Liver (tissue), 9 donors: ENCODE results near the gene ABCC8. TPM values are rescaled to one million over a fixed set of nuclear protein-coding genes. Genes with fewer than 3 reads are reported as not detected.

Experiments
- DNase-seq: peaks from one replicate; pipeline ENCODE4 v3.0.0-alpha.2; 2017; ENCODE audit warnings: low spot score
- H3K27ac ChIP-seq, 2 donors: one replicate each; pipeline ENCODE4 v1.7.0; 2013; ENCODE audit warnings: inconsistent platforms in 2 of 2, low read length in 2 of 2, control low read depth in 1 of 2, low read depth in 1 of 2, mild to moderate bottlenecking in 1 of 2
- H3K27me3 ChIP-seq, 4 donors: one replicate each; pipeline versions ENCODE4 v1.6.1 to v1.7.0; 2013; ENCODE audit warnings: low read length in 3 of 4, inconsistent platforms in 1 of 4, mild to moderate bottlenecking in 1 of 4, moderate library complexity in 1 of 4; ENCODE audit not compliant: control insufficient read depth in 4 of 4, insufficient read depth in 4 of 4
- H3K36me3 ChIP-seq, 4 donors: one replicate each; pipeline versions ENCODE4 v1.6.1 to v1.7.0; 2013; ENCODE audit warnings: low read length in 3 of 4, mild to moderate bottlenecking in 3 of 4, low read depth in 1 of 4, moderate library complexity in 1 of 4; ENCODE audit not compliant: control insufficient read depth in 4 of 4, insufficient read depth in 3 of 4
- H3K4me1 ChIP-seq, 4 donors: one replicate each; pipeline versions ENCODE4 v1.6.1 to v1.7.0; 2013; ENCODE audit warnings: low read length in 3 of 4, mild to moderate bottlenecking in 3 of 4, moderate library complexity in 1 of 4; ENCODE audit not compliant: control insufficient read depth in 4 of 4, insufficient read depth in 4 of 4
- H3K4me3 ChIP-seq, 3 donors: one replicate each; pipeline versions ENCODE4 v1.6.1 to v1.7.0; 2013; ENCODE audit warnings: low read length in 3 of 3, control low read depth in 1 of 3, low read depth in 1 of 3, mild to moderate bottlenecking in 1 of 3
- H3K9ac ChIP-seq, 2 donors: one replicate each; pipeline ENCODE4 v1.7.0; 2013; ENCODE audit warnings: low read length in 2 of 2, mild to moderate bottlenecking in 2 of 2, moderate library complexity in 2 of 2, control low read depth in 1 of 2, low read depth in 1 of 2
- H3K9me3 ChIP-seq, 4 donors: one replicate each; pipeline versions ENCODE4 v1.6.1 to v1.7.0; 2013; ENCODE audit warnings: low read length in 3 of 4; ENCODE audit not compliant: control insufficient read depth in 4 of 4
- ATF3 ChIP-seq: IDR thresholded peaks from 2 replicates; pipeline ENCODE4 v1.6.1; 2016; ENCODE audit warnings: antibody characterized with exemption
- EGR1 ChIP-seq, 2 donors: IDR thresholded peaks; 2 replicates each; pipeline ENCODE4 v1.6.1; 2016 to 2018; ENCODE audit warnings: antibody characterized with exemption in 2 of 2, low read depth in 2 of 2
- FOXA1 ChIP-seq: IDR thresholded peaks from 2 replicates; pipeline ENCODE4 v1.6.1; 2016; ENCODE audit warnings: antibody characterized with exemption
- GABPA ChIP-seq, 2 donors: IDR thresholded peaks in 1 of 2; conservative IDR thresholded peaks in 1 of 2; 2 replicates each; pipeline ENCODE4 v1.6.1; 2016; ENCODE audit warnings: antibody characterized with exemption in 2 of 2, mild to moderate bottlenecking in 1 of 2, moderate library complexity in 1 of 2
- HNF4A ChIP-seq, 2 donors: conservative IDR thresholded peaks; 2 replicates each; pipeline ENCODE4 v1.6.1; 2016; ENCODE audit warnings: antibody characterized with exemption in 2 of 2, mild to moderate bottlenecking in 2 of 2
- HNF4G ChIP-seq: IDR thresholded peaks from 2 replicates; pipeline ENCODE4 v1.6.1; 2016; ENCODE audit warnings: antibody characterized with exemption
- JUND ChIP-seq, 2 donors: IDR thresholded peaks; 2 replicates each; pipeline ENCODE4 v1.6.1; 2016; ENCODE audit warnings: antibody characterized with exemption in 2 of 2
- MAX ChIP-seq: IDR thresholded peaks from 2 replicates; pipeline ENCODE4 v1.6.1; 2016; ENCODE audit warnings: antibody characterized with exemption
- NR2F2 ChIP-seq: IDR thresholded peaks from 2 replicates; pipeline ENCODE4 v1.6.1; 2016; ENCODE audit warnings: antibody characterized with exemption
- RAD21 ChIP-seq, 2 donors: IDR thresholded peaks; 2 replicates each; pipeline ENCODE4 v1.6.1; 2016; ENCODE audit warnings: antibody characterized with exemption in 2 of 2, mild to moderate bottlenecking in 2 of 2
- REST ChIP-seq: IDR thresholded peaks from 2 replicates; pipeline ENCODE4 v1.6.1; 2016; ENCODE audit warnings: antibody characterized with exemption, mild to moderate bottlenecking
- RXRA ChIP-seq, 2 donors: IDR thresholded peaks; 2 replicates each; pipeline ENCODE4 v1.6.1; 2017 to 2018; ENCODE audit warnings: antibody characterized with exemption in 2 of 2, mild to moderate bottlenecking in 1 of 2
- SP1 ChIP-seq: IDR thresholded peaks from 2 replicates; pipeline ENCODE4 v1.6.1; 2018; ENCODE audit warnings: antibody characterized with exemption, mild to moderate bottlenecking
- TAF1 ChIP-seq: conservative IDR thresholded peaks from 2 replicates; pipeline ENCODE4 v1.6.1; 2016; ENCODE audit warnings: antibody characterized with exemption, mild to moderate bottlenecking
- YY1 ChIP-seq: IDR thresholded peaks from 2 replicates; pipeline ENCODE4 v1.6.1; 2016; ENCODE audit warnings: antibody characterized with exemption, mild to moderate bottlenecking
- ZBTB33 ChIP-seq: IDR thresholded peaks from 2 replicates; pipeline ENCODE4 v1.6.1; 2016; ENCODE audit warnings: antibody characterized with exemption
- WGBS: extraction: QIAGEN DNeasy Blood & Tissue Kit; methylation state at CpG from one replicate; pipeline ENCODE4 v1.1.7; 2013; 5-methylcytosine and 5-hydroxymethylcytosine counted together
- polyA plus RNA-seq, 2 donors: library from polyadenylated mRNA; stranded (reverse) in 1 of 2; unstranded in 1 of 2; fragments of 200-250 nt in 1 of 2; fragments of >200 nt in 1 of 2; fragmentation: Nextera tagmentation in 1 of 2; extraction: Ambion mirVana in 1 of 2; gene quantifications; one replicate each; pipeline versions ENCODE4 v1.2.1 to v1.2.3, GENCODE V29; 2013 to 2015
- total RNA-seq, 2 donors: library from RNA; depleted of rRNA; stranded (reverse); fragments of >200 nt; gene quantifications; one replicate each; pipeline ENCODE4 v1.2.3, GENCODE V29; 2014
- donor health status: healthy.
- donor health status: healthy.
- donor health status: healthy.
- donor health status: healthy.
- donor health status: healthy.

ABCC8 gene
- total and polyA plus RNA-seq, 4 donors = 0.16 to 0.25 TPM; not detected in 2

- Histone ChIP-seq H3K9me3 (no peaks in the 10 kb centered on the region), H3K36me3 (no peaks in the 10 kb centered on the region), H3K9ac (no peak overlapping the region), H3K4me1 (peaks cover 0 to 8% (median under 1%) of the 10 kb centered on the region in 4 donors), H3K27ac (no peak overlapping the region), H3K4me3 (no peak overlapping the region), H3K27me3 (peaks cover 0 to 2% (median 2%) of the 10 kb centered on the region in 4 donors)
- TF ChIP-seq RXRA (IDR thresholded peaks at IDR 0.05) = no peak
- TF ChIP-seq HNF4G = no peak
- no peak for TF ChIP-seq NR2F2
- TF ChIP-seq JUND (IDR thresholded peaks at IDR 0.05) = no peak
- DNase-seq = no peak
- 12% methylated on average over 9 of the region's 9 CpGs for WGBS
Observed at GRCh38 chr11:17477084-17477333, 364 bp upstream of the ABCC8 start.

GRCh38 chr11:17475666-17476316 lies 854 bp downstream of the ABCC8 start:
- DNase-seq = no peak
- no peak overlapping the region for H3K9ac ChIP-seq

More at GRCh38 chr11:17475666-17476316, 854 bp downstream of the ABCC8 start:
- no peak for TF ChIP-seq JUND (IDR thresholded peaks at IDR 0.05)
- no peak for TF ChIP-seq REST
- TF ChIP-seq FOXA1 = no peak
- TF ChIP-seq HNF4A (conservative IDR thresholded peaks at IDR 0.05) = no peak
- no peak for TF ChIP-seq RXRA (IDR thresholded peaks at IDR 0.05)
- no peak for TF ChIP-seq ZBTB33
- TF ChIP-seq GABPA (IDR thresholded peaks at IDR 0.05 in 1 of 2, conservative IDR thresholded peaks at IDR 0.05 in 1 of 2) = no peak
- no peak for TF ChIP-seq MAX
- TF ChIP-seq EGR1 (IDR thresholded peaks at IDR 0.05; ENCODE audit: low read depth in 2 of 2) = no peak
- TF ChIP-seq SP1 = no peak
- no peak for TF ChIP-seq RAD21 (IDR thresholded peaks at IDR 0.05)
- TF ChIP-seq TAF1 = no peak
- no peak for TF ChIP-seq ATF3
- no peak for TF ChIP-seq YY1
- TF ChIP-seq NR2F2 = no peak
- no peak for TF ChIP-seq HNF4G
- peaks cover 0 to 2% (median 2%) of the 10 kb centered on the region in 4 donors for H3K27me3 ChIP-seq
- WGBS = 5% methylated on average over 31 of the region's 31 CpGs
- H3K36me3 ChIP-seq = no peaks in the 10 kb centered on the region
- H3K27ac ChIP-seq = no peak overlapping the region
- no peaks in the 10 kb centered on the region for H3K9me3 ChIP-seq
- no peak overlapping the region for H3K4me3 ChIP-seq
- H3K4me1 ChIP-seq = peaks cover 0 to 8% (median under 1%) of the 10 kb centered on the region in 4 donors
